GM12801 (cell line): Measurements from ENCODE around the gene SHROOM3.

Source experiments
- CTCF ChIP-seq: IDR thresholded peaks from one replicate; pipeline ENCODE4 v1.5.1; 2011; ENCODE audit warnings: control low read depth; ENCODE audit not compliant: insufficient read length; ENCODE audit errors: extremely low read depth

The SHROOM3 gene

GRCh38 chr4:76591992-76592391 is 157.0 kb downstream of the SHROOM3 start:
- TF ChIP-seq CTCF: no peak

- no peak for TF ChIP-seq CTCF
These were observed 157.4 kb downstream of the SHROOM3 start for GRCh38 chr4:76592460-76592859.

- TF ChIP-seq CTCF: no peak
These were observed 159.1 kb downstream of the SHROOM3 start for GRCh38 chr4:76594173-76594572.

GRCh38 chr4:76595435-76595834 is 160.4 kb downstream of the SHROOM3 start:
- no peak for TF ChIP-seq CTCF

GRCh38 chr4:76596713-76597112 is 161.7 kb downstream of the SHROOM3 start:
- TF ChIP-seq CTCF: no peak

- no peak for TF ChIP-seq CTCF
These were observed 162.5 kb downstream of the SHROOM3 start for GRCh38 chr4:76597423-76597979.

- no peak for TF ChIP-seq CTCF
These were observed 165.4 kb downstream of the SHROOM3 start for GRCh38 chr4:76600447-76600846.

GRCh38 chr4:76601791-76602190 is 166.8 kb downstream of the SHROOM3 start:
- TF ChIP-seq CTCF: no peak
